MV-4-11 (cell line): Measurements from ENCODE around the gene SPTB.
"Not testable (repeated sequence)": the region's sequence is repeated elsewhere in the genome, so short reads cannot be mapped to it uniquely, and the experiment has no call there.

Experiments used
- DNase-seq: peaks from one replicate; lab custom pipeline; 2025; lab: John Stamatoyannopoulos, UW

SPTB gene

DNA sequence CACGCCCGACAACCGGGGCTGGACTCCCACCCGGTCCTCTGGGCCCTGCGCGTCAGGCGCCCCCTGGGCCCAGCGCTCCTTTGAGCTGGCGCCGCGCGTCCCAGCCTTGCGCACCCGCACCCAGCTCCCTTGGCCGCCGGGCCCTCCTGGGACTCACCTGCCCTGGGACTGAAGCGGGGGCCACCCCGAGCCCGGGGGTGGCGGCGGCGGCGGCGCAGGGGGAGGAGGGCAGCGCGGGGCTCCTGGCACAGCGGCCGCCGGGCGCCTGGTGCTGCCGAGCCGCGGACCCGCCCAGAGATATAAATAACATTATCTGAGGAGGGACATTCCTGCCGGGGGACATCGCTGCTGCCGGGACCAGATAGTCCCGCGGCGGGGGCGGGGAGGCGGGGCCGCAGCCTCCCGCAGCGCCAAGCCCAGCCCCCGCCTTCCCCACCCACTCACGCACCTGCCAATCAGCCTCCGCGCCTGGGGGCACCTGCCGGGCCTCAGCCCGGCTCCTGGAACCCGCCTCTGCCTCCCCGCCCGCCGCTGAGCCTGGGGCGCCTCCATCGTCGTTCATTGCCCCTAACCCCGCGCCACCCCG, at the start of gene SPTB:
Gene SPTB (minus strand): TSS at position 273 of the 586 bp plus-strand sequence. CDS start 56,813 bp downstream, outside the sequence.
- no peak for DNase-seq

DNA sequence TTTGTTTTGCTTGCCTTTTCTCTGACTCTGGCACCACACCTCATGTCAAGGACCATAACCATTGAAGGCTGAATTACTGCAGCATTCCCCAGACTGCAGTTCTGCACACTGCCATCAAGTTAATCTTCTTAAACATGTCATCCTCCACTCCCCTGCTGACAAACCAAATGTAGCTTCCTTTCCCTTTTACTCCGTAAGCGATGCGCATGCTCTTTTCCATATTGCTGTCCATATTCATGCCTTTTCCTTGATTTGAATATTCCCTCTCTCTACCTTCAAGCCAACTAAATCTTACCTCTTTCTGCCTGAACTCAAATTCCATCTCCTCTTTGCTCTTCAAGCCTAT, 49.3 kb upstream of the SPTB start:
- DNase-seq: no peak

GRCh38 chr14:64928239-64929013, 48.7 kb upstream of the SPTB start:
- no peak for DNase-seq

- no peak for DNase-seq
Measured at GRCh38 chr14:64927031-64927430, 47.3 kb upstream of the SPTB start.

- no peak for DNase-seq
Measured at GRCh38 chr14:64926398-64926995, 46.8 kb upstream of the SPTB start.

DNA sequence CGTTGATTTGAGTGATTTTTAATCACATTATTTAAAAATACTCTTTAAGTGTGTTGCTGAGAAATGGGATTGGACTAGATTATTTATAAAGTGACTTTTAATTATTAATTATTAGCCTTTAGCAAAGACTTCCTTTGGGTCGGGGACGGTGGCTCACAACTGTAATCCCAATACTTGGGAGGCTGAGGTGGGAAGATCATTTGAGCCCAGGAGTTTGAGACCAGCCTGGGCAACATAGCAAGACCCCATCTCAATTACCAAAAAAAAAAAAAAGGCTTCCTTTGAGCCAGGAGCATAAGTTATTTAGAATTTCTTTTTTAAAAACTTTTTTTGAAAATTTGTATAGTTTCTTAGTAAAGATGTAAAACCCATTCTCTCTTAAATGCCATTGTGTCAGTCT, 43.3 kb upstream of the SPTB start:
- DNase-seq: no peak

DNA sequence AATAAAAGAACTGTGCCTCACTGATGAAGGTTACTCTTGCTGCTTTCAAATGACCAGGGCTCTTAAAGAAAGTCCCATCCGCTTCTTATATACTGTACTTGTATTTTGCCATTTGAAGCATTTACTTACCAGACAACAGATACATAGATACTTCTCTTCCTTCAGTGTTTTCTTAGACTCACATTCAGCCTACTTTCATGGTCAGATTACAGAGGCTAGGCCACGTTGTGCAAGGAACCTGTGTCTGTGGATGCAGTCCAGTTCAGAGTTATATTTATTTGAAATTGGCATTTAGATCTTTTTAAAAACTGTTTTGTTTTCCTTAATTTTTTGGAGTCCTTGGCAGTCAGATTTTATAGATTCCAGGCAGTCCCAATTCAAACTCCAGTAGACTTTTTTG, 40.8 kb upstream of the SPTB start:
- DNase-seq: no peak

DNA sequence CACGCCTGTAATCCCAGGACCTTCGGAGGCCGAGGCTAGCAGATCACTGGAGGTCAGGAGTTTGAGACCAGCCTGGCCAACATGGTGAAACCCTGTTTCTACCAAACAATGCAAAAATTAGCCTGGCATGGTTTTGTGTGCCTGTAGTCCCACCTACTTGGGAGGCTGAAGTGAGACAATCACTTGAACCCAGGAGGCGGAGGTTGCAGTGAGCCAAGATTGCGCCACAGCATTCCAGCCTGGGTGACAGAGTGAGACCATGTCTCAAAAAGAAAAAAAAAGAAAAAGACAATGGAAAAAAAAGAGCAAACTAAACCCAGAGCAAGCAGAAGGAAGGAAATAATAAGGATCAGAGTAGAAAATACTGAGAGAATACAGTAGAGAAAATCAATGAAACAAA, 39.9 kb upstream of the SPTB start:
- DNase-seq: no peak

GRCh38 chr14:64919215-64919614, 39.5 kb upstream of the SPTB start:
- DNase-seq: no peak

GRCh38 chr14:64918216-64918615, 38.5 kb upstream of the SPTB start:
- DNase-seq: no peak

DNA sequence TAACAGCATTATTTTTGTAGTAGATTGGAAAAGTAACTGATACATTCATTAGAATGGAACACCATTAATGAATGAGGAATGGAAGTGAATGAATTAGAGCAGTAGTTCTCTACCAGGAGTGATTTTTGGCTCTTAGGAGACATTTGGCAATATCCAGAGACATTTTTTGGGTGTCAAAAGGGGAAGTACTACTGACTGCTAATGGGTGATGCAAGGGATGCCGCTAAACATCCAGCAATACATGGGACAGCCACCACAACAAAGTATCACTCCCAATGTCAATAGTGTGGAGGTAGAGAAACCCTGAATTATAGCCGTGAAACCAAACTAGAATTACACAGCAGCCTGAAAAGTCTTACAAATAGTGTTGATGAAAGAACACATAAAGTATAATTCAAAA, 36.1 kb upstream of the SPTB start:
- peak; percentile 92 for DNase-seq

GRCh38 chr14:64915029-64915424, 35.3 kb upstream of the SPTB start:
- DNase-seq: no peak

- peak; percentile 97 for DNase-seq
Measured at GRCh38 chr14:64914237-64915028, 34.7 kb upstream of the SPTB start, which contains the start of gene CHURC1. Gene CHURC1 (plus strand): TSS chr14:64914455. CDS start chr14:64914496, 41 bp downstream.

DNA sequence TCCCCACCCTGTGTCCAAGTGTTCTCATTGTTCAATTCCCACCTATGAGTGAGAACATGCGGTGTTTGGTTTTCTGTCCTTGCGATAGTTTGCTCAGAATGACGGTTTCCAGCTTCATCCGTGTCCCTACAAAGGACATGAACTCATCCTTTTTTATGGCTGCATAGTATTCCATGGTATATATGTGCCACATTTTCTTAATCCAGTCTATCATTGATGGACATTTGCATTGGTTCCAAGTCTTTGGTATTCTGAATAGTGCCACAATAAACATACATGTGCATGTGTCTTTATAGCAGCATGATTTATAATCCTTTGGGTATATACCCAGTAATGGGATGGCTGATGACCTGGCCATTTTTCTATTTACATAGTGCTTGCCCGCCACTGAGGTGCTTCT, 33.8 kb upstream of the SPTB start:
- not testable (repeated sequence) for DNase-seq

- DNase-seq: no peak
Measured at GRCh38 chr14:64912261-64912660, 32.6 kb upstream of the SPTB start.

DNA sequence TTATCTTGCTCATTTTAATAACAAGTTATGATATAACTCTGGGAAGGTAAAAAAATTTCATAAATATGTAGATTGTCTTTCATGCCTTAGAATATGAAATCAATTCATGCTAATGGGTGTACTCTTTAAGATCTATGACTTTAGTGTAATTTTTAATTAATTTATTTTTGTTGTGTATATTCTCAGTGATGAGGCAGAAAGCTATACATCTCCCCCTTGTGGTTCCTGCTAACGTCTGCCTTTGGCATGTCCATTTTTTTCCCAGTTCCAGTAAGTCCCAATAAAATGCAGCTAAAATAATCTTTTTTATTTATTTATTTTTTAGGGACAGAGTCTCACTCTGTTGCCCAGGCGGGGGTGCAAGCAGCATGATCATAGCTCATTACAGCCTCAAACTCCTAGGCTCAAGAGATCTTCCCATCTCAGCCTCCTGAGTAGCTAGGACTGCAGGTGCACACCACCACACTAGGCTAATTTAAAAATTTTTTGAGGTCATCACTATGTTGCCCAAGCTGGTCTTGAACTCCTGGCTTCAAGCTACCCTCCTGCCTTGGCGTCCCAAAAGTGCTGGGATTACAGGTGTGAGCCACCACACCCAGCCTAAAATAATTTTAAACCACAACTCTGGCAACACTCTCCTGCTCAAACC, 31.3 kb upstream of the SPTB start:
- DNase-seq: peak; percentile 21

- DNase-seq: no peak
Measured at GRCh38 chr14:64906022-64906421, 26.3 kb upstream of the SPTB start.

GRCh38 chr14:64899958-64900357, 20.3 kb upstream of the SPTB start:
- DNase-seq: no peak

DNA sequence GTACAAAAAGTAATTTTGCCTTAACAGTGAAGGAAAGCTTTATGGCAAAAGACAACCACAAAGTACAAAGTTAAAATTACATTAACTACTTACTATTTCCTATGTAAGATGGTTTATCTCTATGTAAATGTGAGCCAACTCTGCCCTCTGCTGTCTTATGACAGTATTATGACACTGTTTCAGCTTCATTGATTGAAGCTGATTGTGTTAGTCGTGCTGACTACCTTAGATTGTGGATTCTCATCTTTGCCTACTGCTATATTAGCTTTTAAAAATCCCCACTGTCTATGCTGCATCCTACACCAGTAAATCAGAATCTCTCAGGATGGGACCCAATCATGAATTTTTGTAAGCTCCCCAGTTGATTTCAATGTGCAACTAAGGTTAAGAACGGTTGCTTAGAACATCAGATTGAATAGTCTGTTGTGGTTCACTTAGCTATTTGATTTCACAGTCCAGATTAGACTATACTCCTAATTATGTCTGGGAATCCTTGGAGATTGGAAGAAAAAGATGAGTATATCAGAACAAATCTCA, 12.2 kb upstream of the SPTB start:
- DNase-seq: peak; percentile 58

- DNase-seq: no peak
Measured at GRCh38 chr14:64891173-64891838, 11.6 kb upstream of the SPTB start.

DNA sequence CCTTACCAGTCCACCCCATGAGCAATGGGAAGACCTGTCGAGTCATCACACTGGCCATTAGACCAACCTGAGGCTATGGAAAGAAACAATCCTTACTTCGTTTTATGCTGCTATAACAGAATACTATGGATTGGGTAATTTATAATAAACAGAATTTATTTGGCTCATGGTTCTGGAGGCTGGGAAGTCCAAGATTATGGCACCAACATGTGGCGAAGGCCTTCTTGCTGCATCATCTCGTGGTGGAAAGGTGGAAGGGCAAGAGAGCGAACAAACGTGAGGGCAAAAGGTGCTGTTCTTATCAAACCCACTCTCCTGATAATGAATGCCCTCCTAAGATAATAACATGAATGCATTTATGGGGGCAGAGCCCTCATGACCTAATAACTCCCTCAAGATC, 9.6 kb upstream of the SPTB start:
- DNase-seq: no peak
